ENCODE measurements around the gene CDH26. TPM values are rescaled to one million over a fixed set of nuclear protein-coding genes. Genes with fewer than 3 reads are reported as not detected.

Gene CDH26
- total and polyA plus RNA-seq, 9 of the 15 experiments (the other 6 are each of a cell fraction or from before 2014, with no cell fraction given) = 0.07 to 0.13 (median 0.10) TPM; not detected in 4

GRCh38 chr20:59976156-59976782 lies 18.0 kb downstream of the CDH26 start (continued):
- TF ChIP-seq VEZF1 (CRISPR knock-in tag; IDR thresholded peaks at IDR 0.05) (no peak), PPARD (CRISPR knock-in tag; IDR thresholded peaks at IDR 0.05) (no peak)

DNA sequence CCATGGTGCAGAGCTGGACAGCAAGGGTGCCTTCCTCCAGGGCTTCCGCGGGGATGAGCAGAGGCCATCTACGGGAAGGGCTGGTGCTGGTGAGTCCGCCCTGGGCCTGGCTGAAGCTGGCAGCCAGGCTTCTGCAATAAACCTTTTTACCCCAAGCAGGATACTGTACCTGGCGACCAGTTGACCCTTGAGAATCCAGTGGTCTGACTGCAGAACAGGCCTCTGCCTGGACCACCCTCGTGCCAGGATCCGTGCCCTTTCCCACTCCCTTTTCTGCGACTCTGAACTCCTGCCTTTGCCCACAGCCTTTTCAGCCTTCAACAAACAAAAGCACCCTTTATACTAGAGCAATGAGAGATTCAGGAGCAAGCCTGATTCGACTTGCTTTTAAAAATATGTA lies 18.9 kb downstream of the CDH26 start:
- H3K27me3 ChIP-seq (ENCODE audit: control insufficient read depth in 2 of 2, insufficient read depth in 2 of 2, low read length in 2 of 2) = no peaks in the 10 kb centered on the region; a peak in 1 of 5 replicates
- FAIRE-seq (no peak), DNase-seq (ENCODE audit: extremely low read depth in 1 of 4, low spot score in 3 of 4) (no peak), ATAC-seq (no peak)
- H4K20me1 ChIP-seq (replicated peaks; ENCODE audit: control insufficient read depth, insufficient read depth, low read length) = no peaks in the 10 kb centered on the region
- POLR2A ChIA-PET = no interaction called here
- H3K79me2 ChIP-seq (ENCODE audit: control insufficient read depth, insufficient read depth, low read length) = no peaks in the 10 kb centered on the region
- in situ Hi-C loops (cut with MboI) (no loop called here), intact Hi-C loops (cut with micrococcal nuclease) (no loop called here)
- no peaks in the 10 kb centered on the region for H3K4me1 ChIP-seq (replicated peaks in 1 of 2; ENCODE audit: control insufficient read depth in 2 of 2, insufficient read depth in 2 of 2, low read length in 2 of 2)
- H3K9me1 ChIP-seq (ENCODE audit: control insufficient read depth, insufficient read depth, low read length) = no peaks in the 10 kb centered on the region
- no peak overlapping the region for H3K27ac ChIP-seq (ENCODE audit: extremely low read depth, low read depth, low read length)
- CTCF ChIA-PET (ENCODE audit: low intra/inter-chr PET ratio) = no interaction called here
- H3K36me3 ChIP-seq (ENCODE audit: control insufficient read depth, insufficient read depth, low read length) = no peaks in the 10 kb centered on the region
- BruUV-seq (replicated peaks) = no TSS peak
- whole genome bisulfite sequencing (ENCODE audit: insufficient coverage, low coverage, missing lambda C conversion rate) = 0% methylated on average over 9 of the region's 9 CpGs
- no peak overlapping the region for H3K4me3 ChIP-seq
- TF ChIP-seq VEZF1 (CRISPR knock-in tag; IDR thresholded peaks at IDR 0.05) (no peak), ZNF324 (CRISPR knock-in tag; IDR thresholded peaks at IDR 0.05) (no peak), GATAD2A (IDR thresholded peaks at IDR 0.05) (no peak), DPF2 (IDR thresholded peaks at IDR 0.05) (no peak), ETV6 (IDR thresholded peaks at IDR 0.05; ENCODE audit: borderline replicate concordance in 1 of 2, low read depth in 2 of 2, low read length in 1 of 2) (no peak), ETV6 (CRISPR knock-in tag; IDR thresholded peaks at IDR 0.05; ENCODE audit: borderline replicate concordance) (no peak), TGIF2 (CRISPR knock-in tag; IDR thresholded peaks at IDR 0.05) (no peak), ZNF507 (tag; conservative IDR thresholded peaks at IDR 0.05) (no peak), ZEB2 (IDR thresholded peaks at IDR 0.05) (no peak)
- no peak overlapping the region for H3K4me2 ChIP-seq (ENCODE audit: insufficient read depth, low read length)
- H2AFZ ChIP-seq (ENCODE audit: low read depth, low read length) = no peak overlapping the region
- H3K9ac ChIP-seq (ENCODE audit: insufficient read depth in 1 of 2, low read depth in 2 of 2, low read length in 2 of 2) = no peak overlapping the region
- H3K9me3 ChIP-seq (replicated peaks; ENCODE audit: control insufficient read depth, insufficient read depth, low read depth, low read length) = no peaks in the 10 kb centered on the region
